Measurements from ENCODE around the gene PLA2G4A. TPM values are rescaled to one million over a fixed set of nuclear protein-coding genes. Genes with fewer than 3 reads are reported as not detected.

Gene PLA2G4A
- total RNA-seq, 2 donors from 2014 or later: 5.8 to 8.2 TPM

- Histone ChIP-seq H3K27me3 (no peaks in the 10 kb centered on the region), H3K9me3 (no peaks in the 10 kb centered on the region), H3K27ac (no peak overlapping the region), H3K4me1 (no peaks in the 10 kb centered on the region), H3K36me3 (no peaks in the 10 kb centered on the region), H3K4me3 (no peak overlapping the region)
- TF ChIP-seq CTCF (IDR thresholded peaks at IDR 0.05): no peak
- no peak for DNase-seq (ENCODE audit: low spot score)
These were observed 159.0 kb downstream of the PLA2G4A start for GRCh38 chr1:186987769-186988168.

- no peaks in the 10 kb centered on the region for H3K27me3 ChIP-seq
- H3K27ac ChIP-seq: no peak overlapping the region
- TF ChIP-seq CTCF (IDR thresholded peaks at IDR 0.05): no peak
- no peaks in the 10 kb centered on the region for H3K4me1 ChIP-seq
- no peak overlapping the region for H3K4me3 ChIP-seq
- DNase-seq (ENCODE audit: low spot score): no peak
- no peaks in the 10 kb centered on the region for H3K36me3 ChIP-seq
- H3K9me3 ChIP-seq: no peaks in the 10 kb centered on the region
These were observed 165.2 kb downstream of the PLA2G4A start for GRCh38 chr1:186993996-186994395.

- no peaks in the 10 kb centered on the region for H3K4me1 ChIP-seq
- no peak overlapping the region for H3K27ac ChIP-seq
- TF ChIP-seq CTCF (IDR thresholded peaks at IDR 0.05): no peak
- no peak for DNase-seq (ENCODE audit: low spot score)
- H3K36me3 ChIP-seq: no peaks in the 10 kb centered on the region
- H3K4me3 ChIP-seq: no peak overlapping the region
- H3K9me3 ChIP-seq: no peaks in the 10 kb centered on the region
- no peaks in the 10 kb centered on the region for H3K27me3 ChIP-seq
These were observed 166.1 kb downstream of the PLA2G4A start for GRCh38 chr1:186994897-186995296.

DNA sequence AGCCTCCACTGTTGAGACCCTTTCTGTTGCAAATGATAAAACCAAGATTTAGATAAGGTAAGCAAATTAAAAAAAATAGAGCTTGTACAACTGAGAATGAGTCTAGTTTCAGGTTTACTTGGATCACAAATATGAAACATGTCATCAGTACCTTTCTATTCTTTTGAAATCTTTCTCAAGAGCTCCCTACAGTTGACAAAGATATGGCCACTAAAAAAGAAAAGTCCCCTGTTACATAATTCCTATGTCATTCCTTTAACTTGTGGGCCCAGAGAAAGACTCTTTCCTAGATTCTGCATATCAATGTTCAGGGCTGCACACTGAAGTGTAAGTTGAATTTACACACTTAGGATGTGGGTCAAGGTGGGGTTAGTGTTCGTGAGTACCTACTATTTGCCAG, 168.1 kb downstream of the PLA2G4A start:
- TF ChIP-seq CTCF (IDR thresholded peaks at IDR 0.05): no peak

DNA sequence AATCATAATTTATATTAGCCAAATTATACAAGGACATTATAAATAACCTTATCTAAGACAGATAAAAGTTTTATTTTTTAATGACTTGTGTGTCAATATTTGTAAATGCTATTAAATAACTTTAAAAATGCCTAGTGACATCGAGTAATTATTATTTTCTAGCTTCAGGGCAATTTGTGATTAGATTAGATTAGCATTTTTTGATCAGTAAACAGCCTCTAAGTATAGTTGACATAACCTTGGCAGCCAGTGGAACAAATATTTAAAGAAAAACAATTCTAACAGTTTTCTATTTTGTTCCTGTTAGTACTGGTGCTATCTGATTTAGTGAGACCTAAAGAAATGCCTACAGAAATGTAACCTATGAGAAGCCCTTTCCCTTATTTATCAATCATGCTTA, 169.1 kb downstream of the PLA2G4A start:
- no peak overlapping the region for H3K4me3 ChIP-seq
- H3K9me3 ChIP-seq: no peaks in the 10 kb centered on the region
- no peaks in the 10 kb centered on the region for H3K4me1 ChIP-seq
- no peaks in the 10 kb centered on the region for H3K27me3 ChIP-seq
- no peak overlapping the region for H3K27ac ChIP-seq
- DNase-seq (ENCODE audit: low spot score): no peak
- no peaks in the 10 kb centered on the region for H3K36me3 ChIP-seq
- TF ChIP-seq CTCF (IDR thresholded peaks at IDR 0.05): no peak

More for the DNA sequence above, 168.1 kb downstream of the PLA2G4A start:
- H3K27me3 ChIP-seq: no peaks in the 10 kb centered on the region
- H3K27ac ChIP-seq: no peak overlapping the region
- no peak for DNase-seq (ENCODE audit: low spot score)
- H3K9me3 ChIP-seq: no peaks in the 10 kb centered on the region
- H3K4me3 ChIP-seq: no peak overlapping the region
- H3K36me3 ChIP-seq: no peaks in the 10 kb centered on the region
- H3K4me1 ChIP-seq: no peaks in the 10 kb centered on the region

GRCh38 chr1:186999506-186999905, 170.8 kb downstream of the PLA2G4A start:
- no peak for TF ChIP-seq CTCF (IDR thresholded peaks at IDR 0.05)
- no peak overlapping the region for H3K27ac ChIP-seq

More at GRCh38 chr1:186999506-186999905, 170.8 kb downstream of the PLA2G4A start:
- Histone ChIP-seq H3K4me3 (no peak overlapping the region), H3K27me3 (no peaks in the 10 kb centered on the region), H3K9me3 (no peaks in the 10 kb centered on the region), H3K36me3 (no peaks in the 10 kb centered on the region), H3K4me1 (no peaks in the 10 kb centered on the region)
- DNase-seq (ENCODE audit: low spot score): no peak
